ENCODE measurements around the gene COX14.

The COX14 gene

DNA sequence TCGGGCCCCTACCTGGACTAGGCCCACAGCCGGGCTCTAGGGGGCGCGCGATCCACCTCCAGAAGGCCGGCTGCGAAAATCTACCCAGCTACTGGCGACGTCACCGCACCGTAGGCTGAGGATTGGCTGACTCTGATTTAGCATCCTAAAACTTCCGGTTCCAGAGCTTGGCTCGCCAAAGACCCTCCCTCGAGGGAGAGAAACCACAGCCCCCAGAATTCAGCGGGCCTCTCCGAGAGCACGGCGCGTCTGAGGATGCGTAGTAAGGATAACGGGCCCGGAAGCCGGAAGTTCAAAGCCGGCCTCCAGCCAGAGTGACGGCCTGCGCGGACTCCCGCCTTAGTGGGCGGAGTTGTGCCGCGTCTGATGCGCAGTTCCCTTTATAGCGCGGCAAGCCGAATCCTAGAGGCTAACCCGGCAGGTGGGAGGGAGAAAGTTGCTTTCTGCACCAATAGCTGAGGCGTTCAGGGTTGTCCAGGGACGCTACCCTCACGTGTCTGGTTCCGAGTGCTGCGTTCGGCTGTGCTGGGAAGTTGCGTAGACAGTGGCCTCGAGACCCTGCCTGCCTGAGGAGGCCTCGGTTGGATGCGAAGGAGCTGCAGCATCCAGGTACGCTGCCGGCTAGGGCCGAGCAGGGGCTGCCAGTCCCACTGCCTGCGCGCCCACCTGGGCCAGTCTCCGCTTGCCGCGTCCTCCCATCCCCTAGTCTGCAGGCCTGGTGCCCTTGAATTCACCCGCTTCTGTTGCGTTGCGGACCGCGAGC lies at the start of gene COX14:
TSS of gene COX14 (plus strand) at position 544 of the 763 bp plus-strand sequence. CDS start 7,808 bp downstream, outside the sequence.
- DNase-seq (ENCODE audit: insufficient read length, low spot score), result peak; percentile 88
- TF ChIP-seq, protein P1, sequence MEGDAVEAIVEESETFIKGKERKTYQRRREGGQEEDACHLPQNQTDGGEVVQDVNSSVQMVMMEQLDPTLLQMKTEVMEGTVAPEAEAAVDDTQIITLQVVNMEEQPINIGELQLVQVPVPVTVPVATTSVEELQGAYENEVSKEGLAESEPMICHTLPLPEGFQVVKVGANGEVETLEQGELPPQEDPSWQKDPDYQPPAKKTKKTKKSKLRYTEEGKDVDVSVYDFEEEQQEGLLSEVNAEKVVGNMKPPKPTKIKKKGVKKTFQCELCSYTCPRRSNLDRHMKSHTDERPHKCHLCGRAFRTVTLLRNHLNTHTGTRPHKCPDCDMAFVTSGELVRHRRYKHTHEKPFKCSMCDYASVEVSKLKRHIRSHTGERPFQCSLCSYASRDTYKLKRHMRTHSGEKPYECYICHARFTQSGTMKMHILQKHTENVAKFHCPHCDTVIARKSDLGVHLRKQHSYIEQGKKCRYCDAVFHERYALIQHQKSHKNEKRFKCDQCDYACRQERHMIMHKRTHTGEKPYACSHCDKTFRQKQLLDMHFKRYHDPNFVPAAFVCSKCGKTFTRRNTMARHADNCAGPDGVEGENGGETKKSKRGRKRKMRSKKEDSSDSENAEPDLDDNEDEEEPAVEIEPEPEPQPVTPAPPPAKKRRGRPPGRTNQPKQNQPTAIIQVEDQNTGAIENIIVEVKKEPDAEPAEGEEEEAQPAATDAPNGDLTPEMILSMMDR (IDR thresholded peaks at IDR 0.05; ENCODE audit: insufficient read depth, missing control alignments), result peak; percentile 85
- no peak for FAIRE-seq

DNA sequence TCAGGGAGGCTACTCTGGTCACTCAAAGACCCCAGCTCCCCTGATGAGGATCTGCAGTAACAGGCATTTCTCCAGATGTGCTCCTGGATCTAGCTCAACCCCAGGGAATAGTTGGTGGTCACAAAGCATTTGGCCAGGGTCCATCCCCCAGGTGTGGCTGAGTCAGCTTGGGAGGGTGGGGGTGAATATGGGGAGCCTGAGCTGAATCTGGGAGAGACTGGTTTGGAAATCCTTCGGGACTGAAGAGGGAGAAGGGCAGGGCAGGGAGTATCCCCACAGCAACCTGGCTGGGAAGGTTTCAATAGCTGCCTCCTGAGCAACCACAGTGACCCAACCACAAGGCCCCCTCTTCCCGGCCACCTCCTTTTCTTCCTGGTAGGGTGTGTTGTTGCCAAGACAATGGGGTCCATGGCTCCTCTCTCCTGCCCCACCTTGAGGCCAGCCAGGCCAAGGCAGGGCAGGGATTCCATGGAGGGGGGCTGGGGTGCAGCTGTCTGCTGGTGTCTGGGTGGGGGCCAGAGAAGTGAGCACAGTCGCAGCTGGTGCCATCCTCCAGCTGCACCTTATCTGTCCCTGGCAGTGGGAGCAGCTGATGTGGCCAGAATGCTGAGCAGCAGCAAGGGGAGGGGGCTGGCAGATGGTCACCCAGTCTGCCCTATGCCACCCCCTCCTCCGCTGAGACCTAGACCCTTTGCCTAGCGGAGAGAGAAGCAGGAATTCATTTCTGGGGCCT lies 49.1 kb upstream of the COX14 start:
- FAIRE-seq (no peak), DNase-seq (ENCODE audit: insufficient read length, low spot score) (no peak)
- TF ChIP-seq, protein P1 (IDR thresholded peaks at IDR 0.05; ENCODE audit: insufficient read depth, missing control alignments), result no peak

DNA sequence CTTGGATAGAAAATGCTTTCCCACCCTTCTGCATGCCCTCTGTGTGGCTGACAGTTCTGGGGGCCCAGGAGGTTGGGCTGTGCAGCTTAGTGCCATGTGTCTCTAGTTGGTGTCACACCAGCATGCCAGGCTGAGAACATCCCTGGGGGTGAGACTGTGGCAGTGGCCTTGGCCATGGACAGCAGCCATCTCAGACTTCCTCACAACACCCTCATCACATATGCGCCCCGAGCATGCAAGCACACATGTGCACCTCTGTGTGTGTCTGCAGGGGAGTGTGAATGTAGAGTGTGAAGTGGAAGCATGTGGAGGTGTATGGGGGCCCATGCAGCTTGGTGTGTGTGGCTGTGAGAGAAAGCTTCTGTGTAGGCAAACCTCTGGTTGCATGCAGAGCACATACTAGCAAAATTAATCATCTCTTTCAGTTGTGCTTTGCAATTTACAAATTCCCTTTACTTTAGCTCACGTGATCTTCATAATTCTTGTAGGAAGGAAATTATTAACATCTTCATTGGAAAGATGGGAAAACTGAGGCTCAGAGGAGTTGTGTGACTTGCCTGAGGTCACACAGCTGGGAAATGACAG lies 46.2 kb upstream of the COX14 start:
- no peak for FAIRE-seq
- no peak for DNase-seq (ENCODE audit: insufficient read length, low spot score)
- TF ChIP-seq, protein P1 (IDR thresholded peaks at IDR 0.05; ENCODE audit: insufficient read depth, missing control alignments), result no peak

DNA sequence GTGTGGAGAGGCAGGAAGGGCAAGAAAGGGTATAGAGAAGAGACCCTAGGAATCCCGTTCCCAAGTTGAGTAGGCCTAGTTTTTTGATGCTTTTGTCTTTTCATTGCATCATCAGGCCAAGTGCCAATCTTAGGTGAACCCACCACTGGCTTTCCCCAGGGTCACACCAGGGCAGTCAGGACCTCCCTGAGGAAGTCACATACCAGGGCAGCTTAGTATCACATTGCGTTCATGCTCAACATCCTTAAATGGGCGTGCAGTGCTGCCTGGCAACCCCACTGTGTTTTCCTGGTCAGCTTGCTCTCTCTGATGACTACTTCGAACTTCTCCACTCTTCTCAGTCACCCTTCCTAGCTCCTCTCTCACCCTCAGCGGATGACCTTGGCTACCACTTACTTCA lies 45.6 kb upstream of the COX14 start:
- DNase-seq (ENCODE audit: insufficient read length, low spot score) (no peak), FAIRE-seq (no peak)
- TF ChIP-seq, protein P1 (IDR thresholded peaks at IDR 0.05; ENCODE audit: insufficient read depth, missing control alignments), result no peak

DNA sequence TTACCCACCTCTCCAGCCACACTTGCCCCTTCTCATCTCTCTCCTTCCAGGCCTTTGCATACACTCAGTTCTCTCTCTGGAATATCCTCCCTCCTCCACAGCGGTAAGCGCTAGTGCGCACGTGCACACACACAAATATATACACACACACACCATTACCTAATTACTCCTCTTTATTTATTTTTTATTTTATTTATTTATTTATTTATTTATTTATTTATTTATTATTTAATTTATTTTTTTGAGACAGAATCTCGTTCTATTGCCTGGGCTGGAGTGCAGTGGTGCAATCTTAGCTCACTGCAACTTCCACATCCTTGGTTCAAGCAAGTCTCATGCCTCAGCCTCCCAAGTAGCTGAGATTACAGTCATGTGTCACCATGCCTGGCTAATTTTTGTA lies 43.0 kb upstream of the COX14 start:
- FAIRE-seq, result no peak
- TF ChIP-seq, protein P1 (IDR thresholded peaks at IDR 0.05; ENCODE audit: insufficient read depth, missing control alignments), result no peak
- DNase-seq (ENCODE audit: insufficient read length, low spot score), result no peak

DNA sequence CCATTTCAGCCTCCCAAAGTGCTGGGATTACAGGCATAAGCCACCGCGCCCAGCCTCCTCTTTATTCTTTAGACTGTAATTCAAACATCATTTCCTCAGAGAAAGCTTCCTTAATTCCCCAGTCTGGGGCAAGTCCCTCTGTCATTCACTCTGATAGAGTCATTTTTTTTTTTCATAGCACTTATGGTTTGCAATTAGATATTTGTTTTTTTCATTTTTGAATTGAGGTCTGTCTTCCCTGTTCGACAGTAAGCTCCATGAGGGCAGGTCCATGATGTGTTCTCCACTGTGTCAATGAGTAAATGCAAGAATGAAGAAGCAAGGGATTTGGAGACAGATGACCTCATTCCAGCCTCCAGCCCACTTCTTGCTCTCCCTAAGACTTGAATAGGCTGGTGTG lies 42.5 kb upstream of the COX14 start:
- TF ChIP-seq, protein P1 (IDR thresholded peaks at IDR 0.05; ENCODE audit: insufficient read depth, missing control alignments), result no peak
- FAIRE-seq (no peak), DNase-seq (ENCODE audit: insufficient read length, low spot score) (no peak)
